Measurements from ENCODE around the gene MICU1. TPM values are rescaled to one million over a fixed set of nuclear protein-coding genes. Genes with fewer than 3 reads are reported as not detected.
A peak's percentile ranks its signal among the peaks of the same experiment; 100 is the strongest.
"Not testable (repeated sequence)": the region's sequence is repeated elsewhere in the genome, so short reads cannot be mapped to it uniquely, and the experiment has no call there.

MICU1 gene
- total RNA-seq, 2 donors from 2014 or later: 42.8 to 49.6 TPM

DNA sequence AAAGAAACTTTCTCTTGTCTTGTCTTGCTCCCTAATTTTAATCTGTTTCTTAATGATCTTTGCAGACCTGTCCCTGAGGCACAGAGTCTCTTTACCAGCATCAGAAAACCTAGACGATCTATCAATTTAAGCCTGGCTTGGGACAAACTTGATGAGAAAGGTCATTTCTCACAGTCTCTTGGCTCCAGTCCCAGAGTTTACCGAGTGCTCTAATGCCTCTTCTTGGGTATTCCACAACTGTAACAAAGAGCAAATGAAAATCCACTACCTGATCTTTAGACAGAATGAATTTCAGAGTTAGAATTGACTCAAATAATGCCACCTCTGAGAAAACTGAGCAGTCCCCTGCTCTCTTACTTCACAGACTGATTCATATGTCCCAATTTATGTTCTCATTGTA, 164.8 kb downstream of the MICU1 start:
- H3K36me3 Mint-ChIP-seq: no peaks in the 10 kb centered on the region

DNA sequence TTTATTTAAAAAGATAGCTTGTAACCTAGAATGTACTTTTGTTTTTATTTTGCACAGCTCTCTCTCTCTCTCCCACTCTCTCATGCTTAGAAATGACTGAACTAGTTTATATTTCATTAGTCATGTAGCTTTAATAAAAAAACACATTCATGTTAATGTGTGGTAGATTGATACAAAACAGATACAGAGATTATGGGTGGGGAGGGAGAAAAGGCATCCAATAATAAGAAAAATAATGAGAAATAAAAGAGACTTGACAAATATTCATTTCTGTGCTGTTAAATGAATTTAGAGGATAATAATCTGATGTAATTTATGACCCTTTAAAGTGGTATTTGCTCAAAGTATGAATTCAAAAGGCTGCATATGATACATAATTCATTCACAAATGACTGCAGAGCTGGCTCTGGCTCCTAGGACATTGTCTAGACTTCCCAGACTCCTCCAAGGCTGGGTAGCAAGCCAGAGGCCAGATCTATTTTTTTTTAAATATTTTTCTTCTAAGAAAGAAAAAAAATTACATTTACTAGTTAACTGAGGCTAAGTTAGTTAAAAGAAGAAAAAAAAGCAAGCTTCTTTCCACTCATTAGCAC, 165.5 kb downstream of the MICU1 start:
- Mint-ChIP-seq H3K9me3 (no peaks in the 10 kb centered on the region), H3K36me3 (no peaks in the 10 kb centered on the region), H3K27ac (no peak overlapping the region)
- no peak for ATAC-seq
- no peak for DNase-seq (ENCODE audit: low spot score in 2 of 2)

More for the DNA sequence above, 164.8 kb downstream of the MICU1 start:
- no peak overlapping the region for H3K27ac Mint-ChIP-seq
- DNase-seq (ENCODE audit: low spot score in 2 of 2) (no peak), ATAC-seq (peak in 1 of 2 donors; percentile 35)
- H3K9me3 Mint-ChIP-seq: no peaks in the 10 kb centered on the region

DNA sequence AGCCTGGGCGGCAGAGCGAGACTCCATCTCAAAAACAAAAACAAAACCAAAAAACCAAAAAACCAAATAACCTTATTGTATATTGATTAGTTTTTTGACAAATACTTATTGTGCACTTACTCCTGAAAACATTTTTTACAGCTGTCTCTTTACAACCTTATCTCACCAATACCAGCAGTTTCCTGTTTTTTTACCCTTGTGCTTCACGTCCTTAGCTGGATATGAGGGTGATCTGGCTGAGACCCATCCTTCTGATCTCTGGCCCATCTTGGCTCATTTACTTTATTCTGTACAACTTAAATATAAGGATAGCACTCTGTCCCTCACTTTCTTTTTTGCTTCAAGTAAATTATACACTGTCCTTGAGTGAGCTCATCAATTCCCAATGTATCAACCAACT, 166.6 kb downstream of the MICU1 start:
- no peak for DNase-seq (ENCODE audit: low spot score in 2 of 2)
- ATAC-seq: no peak
- Mint-ChIP-seq H3K27ac (no peak overlapping the region), H3K9me3 (no peaks in the 10 kb centered on the region), H3K36me3 (no peaks in the 10 kb centered on the region)

DNA sequence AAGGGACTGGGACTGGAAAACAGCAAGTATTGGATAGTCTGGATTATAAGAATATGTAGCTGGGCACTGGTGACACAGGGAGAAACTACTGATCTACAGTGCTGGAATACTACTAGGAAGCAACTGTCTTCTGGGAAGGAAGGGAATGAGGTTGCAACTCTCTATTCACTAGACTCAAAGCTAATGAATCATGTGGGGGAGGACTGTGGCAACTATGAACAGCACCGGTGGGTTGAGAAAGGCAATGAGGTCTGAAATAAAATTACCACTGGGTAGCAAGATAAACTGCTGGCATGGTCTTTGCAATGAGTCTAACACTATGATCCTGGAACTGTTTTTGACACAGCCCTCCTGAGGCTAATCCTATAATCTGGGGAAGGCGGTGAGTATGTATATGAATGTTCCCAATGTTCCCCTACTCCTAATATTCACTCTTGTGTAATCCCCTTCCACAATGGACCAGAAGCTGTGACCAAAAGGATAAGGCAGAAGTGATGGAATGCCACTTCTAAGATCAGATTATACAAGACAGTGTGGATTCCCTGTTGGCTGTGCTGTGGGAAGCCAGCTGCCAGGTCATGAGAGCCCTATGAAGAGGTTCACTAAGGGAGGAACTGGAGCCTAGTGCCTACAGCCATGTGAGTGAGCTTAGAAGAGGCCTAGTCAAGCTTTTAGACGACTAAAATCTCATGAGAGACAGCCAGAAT, 169.8 kb downstream of the MICU1 start:
- Mint-ChIP-seq H3K36me3 (no peaks in the 10 kb centered on the region), H3K9me3 (no peaks in the 10 kb centered on the region), H3K27ac (no peak overlapping the region)
- ATAC-seq (no peak), DNase-seq (ENCODE audit: low spot score in 2 of 2) (no peak)

DNA sequence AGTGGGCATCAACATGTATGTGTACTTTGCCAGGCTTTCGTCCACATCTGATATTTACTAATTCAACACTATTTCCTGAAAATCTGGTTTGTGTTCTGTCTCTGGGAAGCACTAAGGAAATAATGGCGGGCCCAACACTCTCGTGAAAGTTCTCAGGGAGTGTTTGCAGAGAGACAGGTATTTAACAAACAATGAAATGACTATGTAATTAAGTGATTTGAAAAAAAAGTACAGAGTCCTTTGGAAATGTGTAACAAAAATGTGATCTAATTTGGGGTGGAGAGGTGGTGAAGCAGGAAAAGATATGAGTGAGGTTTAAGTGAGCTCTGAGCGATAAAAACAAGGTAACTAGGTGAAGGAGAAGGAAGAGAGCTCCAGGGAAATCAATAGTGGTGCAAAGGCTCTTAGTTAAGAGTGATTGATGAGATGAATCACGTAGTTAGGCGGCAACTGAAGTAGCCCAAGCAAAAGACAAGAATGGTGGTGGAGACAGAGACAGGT, 175.9 kb downstream of the MICU1 start:
- Mint-ChIP-seq H3K9me3 (no peaks in the 10 kb centered on the region), H3K27ac (no peak overlapping the region), H3K36me3 (peaks cover 0 to 6% of the 10 kb centered on the region in 2 donors)
- DNase-seq (ENCODE audit: low spot score in 2 of 2): no peak
- no peak for ATAC-seq

DNA sequence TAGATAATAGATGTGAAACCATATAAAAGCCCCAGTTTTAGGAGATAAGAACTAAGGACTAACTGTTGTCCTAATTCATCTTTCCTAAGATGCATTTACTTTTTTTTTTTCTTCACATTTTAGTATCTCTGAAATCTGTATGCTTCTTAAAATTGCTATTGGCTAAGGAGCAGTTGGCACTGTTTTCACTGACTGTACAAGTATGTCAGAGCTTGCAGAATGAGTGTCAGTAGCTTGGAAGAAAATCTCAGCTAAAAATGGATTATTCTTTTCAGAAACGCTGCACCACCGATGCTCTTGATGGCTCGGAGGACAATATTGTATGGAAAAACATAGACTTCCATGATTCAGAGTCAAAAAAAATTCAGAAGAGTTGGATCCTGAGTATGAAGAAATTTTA, 180.0 kb downstream of the MICU1 start:
- Mint-ChIP-seq H3K9me3 (no peaks in the 10 kb centered on the region), H3K27ac (no peak overlapping the region), H3K36me3 (peaks cover 8 to 12% of the 10 kb centered on the region in 2 donors)
- no peak for DNase-seq (ENCODE audit: low spot score in 2 of 2)
- no peak for ATAC-seq

DNA sequence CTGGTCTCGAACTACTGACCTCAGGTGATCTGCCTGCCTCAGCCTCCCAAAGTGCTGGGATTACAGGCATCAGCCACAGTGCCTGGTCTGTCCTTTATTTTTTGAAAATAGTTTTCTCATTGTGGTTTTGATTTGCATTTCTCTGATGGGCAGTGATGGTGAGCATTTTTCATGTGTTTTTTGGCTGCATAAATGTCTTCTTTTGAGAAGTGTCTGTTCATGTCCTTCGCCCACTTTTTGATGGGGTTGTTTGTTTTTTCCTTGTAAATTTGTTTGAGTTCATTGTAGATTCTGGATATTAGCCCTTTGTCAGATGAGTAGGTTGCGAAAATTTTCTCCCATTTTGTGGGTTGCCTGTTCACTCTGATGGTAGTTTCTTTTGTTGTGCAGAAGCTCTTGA, 182.9 kb downstream of the MICU1 start:
- H3K9me3 Mint-ChIP-seq, ATAC-seq, H3K36me3 Mint-ChIP-seq: not testable (repeated sequence)

DNA sequence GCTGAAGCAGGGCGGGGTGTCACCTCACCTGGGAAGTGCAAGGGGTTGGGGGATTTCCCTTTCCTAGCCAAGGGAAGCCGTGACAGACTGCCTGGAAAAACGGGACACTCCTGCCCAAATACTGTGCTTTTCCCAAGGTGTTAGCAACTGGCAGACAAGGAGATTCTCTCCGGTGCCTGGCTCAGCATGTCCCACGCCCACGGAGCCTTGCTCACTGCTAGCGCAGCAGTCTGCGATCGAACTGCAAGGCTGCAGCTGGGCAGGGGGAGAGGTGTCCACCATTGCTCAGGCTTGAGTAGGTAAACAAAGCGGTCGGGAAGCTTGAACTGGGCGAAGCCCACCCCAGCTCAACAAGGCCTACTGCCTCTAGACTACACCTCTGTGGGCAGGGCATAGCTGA, 190.3 kb downstream of the MICU1 start:
- Mint-ChIP-seq H3K36me3 (no peaks in the 10 kb centered on the region), H3K27ac (no peak overlapping the region), H3K9me3 (no peaks in the 10 kb centered on the region)
- no peak for ATAC-seq
- DNase-seq (ENCODE audit: low spot score in 2 of 2): no peak

More for the DNA sequence above, 182.9 kb downstream of the MICU1 start:
- H3K27ac Mint-ChIP-seq; DNase-seq (ENCODE audit: low spot score in 2 of 2): not testable (repeated sequence)

DNA sequence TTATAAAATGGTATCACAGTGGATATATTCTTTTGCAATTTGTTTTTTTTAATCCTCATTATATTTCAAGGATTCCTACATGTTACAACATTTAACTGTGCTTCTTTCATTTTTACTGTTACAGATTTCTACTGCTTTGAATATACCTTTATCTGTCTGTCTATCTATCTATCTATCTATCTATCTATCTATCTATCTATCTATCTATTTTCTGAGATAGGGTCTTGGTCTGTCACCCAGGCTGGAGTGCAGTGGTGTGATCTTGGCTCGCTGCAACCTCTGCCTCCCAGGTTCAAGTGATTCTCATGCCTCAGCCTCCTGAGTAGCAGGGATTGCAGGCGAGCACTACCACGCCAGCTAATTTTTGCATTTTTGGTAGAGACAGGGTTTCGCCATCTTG, 194.9 kb downstream of the MICU1 start:
- not testable (repeated sequence) for H3K27ac Mint-ChIP-seq; ATAC-seq; H3K36me3 Mint-ChIP-seq; DNase-seq (ENCODE audit: low spot score in 2 of 2); H3K9me3 Mint-ChIP-seq

DNA sequence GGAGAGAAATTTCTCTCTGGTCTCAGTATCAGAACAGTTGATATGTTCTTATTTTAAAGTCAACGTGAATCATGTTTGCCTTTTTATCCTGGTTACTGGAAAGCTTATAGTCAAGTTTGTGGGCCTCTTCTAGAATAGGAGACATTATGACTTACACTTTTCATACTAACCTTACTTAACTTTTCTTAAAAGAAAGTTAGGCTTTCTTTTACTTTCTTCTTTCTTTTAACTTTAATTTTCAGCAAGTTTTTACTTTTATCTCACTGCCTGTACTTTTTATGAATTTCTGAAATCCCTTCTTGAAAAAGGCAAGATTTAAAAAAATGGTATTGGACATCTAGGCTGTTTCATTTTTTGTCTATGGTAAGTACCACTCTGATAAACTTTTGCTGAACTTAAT, 195.9 kb downstream of the MICU1 start:
- ATAC-seq (no peak), DNase-seq (ENCODE audit: low spot score in 2 of 2) (no peak)
- Mint-ChIP-seq H3K36me3 (no peaks in the 10 kb centered on the region), H3K27ac (no peak overlapping the region), H3K9me3 (no peaks in the 10 kb centered on the region)

DNA sequence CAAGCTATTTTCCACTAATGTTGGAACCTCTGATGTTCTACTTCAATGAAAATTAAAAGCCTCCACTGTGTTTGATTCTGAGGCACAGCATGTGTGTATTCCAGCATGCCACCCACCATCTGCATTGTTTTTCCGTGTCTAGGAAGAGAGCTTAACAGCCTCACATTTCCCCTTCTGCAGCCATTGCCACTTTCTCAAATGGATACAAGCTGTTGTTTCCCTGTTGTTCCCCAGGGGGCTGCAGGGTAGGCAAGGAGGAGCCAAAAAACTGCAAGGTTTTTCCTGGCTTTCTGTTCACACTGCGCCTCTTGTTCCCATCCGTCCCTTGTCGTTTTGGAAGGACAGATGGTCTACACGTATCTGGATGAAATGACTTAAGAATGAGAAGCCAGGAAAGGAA, 198.9 kb downstream of the MICU1 start:
- DNase-seq (ENCODE audit: low spot score in 2 of 2) (no peak), ATAC-seq (no peak)
- peaks cover 0 to 4% of the 10 kb centered on the region in 2 donors for H3K9me3 Mint-ChIP-seq
- peaks cover 13% of the 10 kb centered on the region in 2 donors for H3K36me3 Mint-ChIP-seq
- H3K27ac Mint-ChIP-seq: peak overlapping the region in 1 of 2 donors; percentile 26

DNA sequence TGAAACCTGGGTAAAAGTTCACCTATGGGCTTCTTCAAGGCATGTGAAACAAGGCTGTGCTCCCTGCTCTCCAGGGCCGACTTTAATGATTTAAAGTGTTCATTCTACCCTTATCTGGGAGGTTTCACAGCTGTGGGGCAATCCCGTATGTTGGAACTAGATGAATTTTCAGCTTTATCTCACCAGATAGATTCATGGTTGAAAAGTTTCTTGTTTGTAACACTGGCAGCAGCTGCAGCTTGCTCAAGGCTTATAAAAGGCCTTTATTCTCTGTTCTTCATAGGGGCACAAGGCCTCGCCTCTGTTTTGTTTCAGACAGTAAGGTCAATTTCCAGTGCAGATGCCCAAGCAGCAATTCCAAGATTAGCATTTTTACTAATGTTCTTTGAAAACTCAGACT, 200.7 kb downstream of the MICU1 start:
- H3K9me3 Mint-ChIP-seq: peaks cover 0 to 4% of the 10 kb centered on the region in 2 donors
- no peak for ATAC-seq
- peaks cover 18 to 19% of the 10 kb centered on the region in 2 donors for H3K36me3 Mint-ChIP-seq
- H3K27ac Mint-ChIP-seq: no peak overlapping the region
- DNase-seq (ENCODE audit: low spot score in 2 of 2): no peak

DNA sequence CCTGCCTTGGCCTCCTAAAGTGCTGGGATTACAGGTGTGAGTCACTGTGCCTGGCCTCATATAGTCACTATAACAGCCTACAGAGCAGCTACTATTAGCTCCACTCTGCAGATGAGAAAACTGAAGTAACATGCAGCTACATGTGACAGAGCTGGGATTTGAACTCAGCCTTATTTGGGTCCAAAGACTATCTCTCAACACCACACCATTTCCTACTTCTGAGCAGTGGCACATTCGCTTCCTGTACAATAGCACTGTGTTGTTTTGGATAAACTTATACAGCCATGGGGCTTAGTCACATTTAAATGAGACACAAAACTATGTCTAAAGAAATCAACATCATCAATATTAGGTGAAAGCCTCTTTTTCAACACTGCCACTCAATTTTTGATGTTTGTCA, 201.3 kb downstream of the MICU1 start:
- Mint-ChIP-seq H3K9me3 (peaks cover 0 to 4% of the 10 kb centered on the region in 2 donors), H3K36me3 (peaks cover 18 to 19% of the 10 kb centered on the region in 2 donors), H3K27ac (no peak overlapping the region)
- no peak for ATAC-seq
- no peak for DNase-seq (ENCODE audit: low spot score in 2 of 2)

DNA sequence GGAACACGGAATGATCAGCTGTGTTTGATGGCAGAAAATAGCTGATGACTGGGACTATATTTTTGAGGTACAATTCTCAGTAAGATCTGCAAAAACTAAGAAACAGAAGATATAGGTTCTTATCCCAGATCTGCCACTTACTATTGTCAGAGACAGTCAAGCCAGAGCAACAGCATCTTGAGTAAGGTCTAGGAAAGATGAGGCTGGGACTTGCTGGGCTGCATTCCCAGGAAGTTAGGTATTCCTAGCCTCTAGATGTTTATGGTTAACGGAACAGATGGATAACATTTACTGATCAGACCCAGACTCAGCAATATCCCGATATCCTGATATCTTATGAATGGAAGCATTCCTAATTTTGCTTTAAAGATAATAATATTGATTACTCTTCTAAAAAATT, 202.5 kb downstream of the MICU1 start:
- H3K27ac Mint-ChIP-seq: no peak overlapping the region
- DNase-seq (ENCODE audit: low spot score in 2 of 2) (no peak), ATAC-seq (no peak)
- H3K9me3 Mint-ChIP-seq: peaks cover 0 to 4% of the 10 kb centered on the region in 2 donors
- H3K36me3 Mint-ChIP-seq: peaks cover 18 to 19% of the 10 kb centered on the region in 2 donors

DNA sequence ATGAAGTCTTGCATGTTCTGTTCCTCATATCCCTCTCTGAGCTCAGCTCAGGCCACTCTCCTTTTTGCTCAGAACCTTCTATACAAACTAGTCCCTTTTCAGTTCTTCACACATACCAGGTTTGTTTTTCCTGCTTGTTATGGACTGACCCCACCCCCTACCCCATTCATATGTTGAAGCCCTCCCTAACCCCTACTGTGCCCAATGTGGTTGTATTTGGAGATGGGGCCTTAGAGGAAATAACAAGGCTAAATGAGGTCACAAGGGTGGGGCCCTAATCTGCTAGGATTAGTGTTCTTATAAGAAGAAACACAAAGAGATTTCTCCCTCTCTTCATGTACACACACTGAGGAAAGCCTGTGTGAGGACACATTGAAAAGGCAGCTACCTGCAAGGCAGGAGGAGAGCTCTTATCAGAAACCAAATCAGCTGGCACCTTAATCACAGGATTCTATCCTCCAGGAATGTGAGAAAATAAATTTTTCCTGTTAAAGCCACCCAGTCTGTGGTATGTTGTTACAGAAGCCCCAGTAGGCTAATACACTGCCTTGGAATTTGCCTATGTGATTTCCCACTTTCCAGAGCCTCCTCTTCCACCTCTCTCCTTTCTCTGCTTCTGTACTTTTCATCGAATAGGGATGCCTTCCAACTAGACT, 203.9 kb downstream of the MICU1 start:
- DNase-seq (ENCODE audit: low spot score in 2 of 2) (no peak), ATAC-seq (no peak)
- Mint-ChIP-seq H3K27ac (no peak overlapping the region), H3K36me3 (peaks cover 18 to 19% of the 10 kb centered on the region in 2 donors), H3K9me3 (peaks cover 0 to 4% of the 10 kb centered on the region in 2 donors)

DNA sequence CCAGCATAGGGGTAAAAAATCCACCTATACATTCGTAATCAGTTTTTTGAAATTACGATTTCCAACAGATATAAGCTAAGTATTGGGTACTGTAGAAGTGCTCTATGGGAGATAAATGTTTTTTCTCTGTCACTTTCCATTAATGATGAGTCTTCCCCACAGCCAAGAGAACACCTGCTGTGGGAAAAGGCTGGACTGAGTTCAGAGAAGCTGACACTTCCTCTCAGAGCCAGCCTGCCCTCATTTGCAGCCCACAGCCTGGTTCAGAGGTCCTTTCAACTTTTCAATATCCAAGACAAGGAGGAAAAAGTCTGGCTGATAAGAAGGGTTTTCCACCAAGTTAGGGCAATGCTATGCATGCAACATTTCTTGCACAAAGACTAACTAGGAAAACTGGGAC, 206.6 kb downstream of the MICU1 start:
- H3K27ac Mint-ChIP-seq: no peak overlapping the region
- no peak for ATAC-seq
- H3K9me3 Mint-ChIP-seq: peaks cover 4 to 8% of the 10 kb centered on the region in 2 donors
- peaks cover 18 to 19% of the 10 kb centered on the region in 2 donors for H3K36me3 Mint-ChIP-seq
- DNase-seq (ENCODE audit: low spot score in 2 of 2): no peak

DNA sequence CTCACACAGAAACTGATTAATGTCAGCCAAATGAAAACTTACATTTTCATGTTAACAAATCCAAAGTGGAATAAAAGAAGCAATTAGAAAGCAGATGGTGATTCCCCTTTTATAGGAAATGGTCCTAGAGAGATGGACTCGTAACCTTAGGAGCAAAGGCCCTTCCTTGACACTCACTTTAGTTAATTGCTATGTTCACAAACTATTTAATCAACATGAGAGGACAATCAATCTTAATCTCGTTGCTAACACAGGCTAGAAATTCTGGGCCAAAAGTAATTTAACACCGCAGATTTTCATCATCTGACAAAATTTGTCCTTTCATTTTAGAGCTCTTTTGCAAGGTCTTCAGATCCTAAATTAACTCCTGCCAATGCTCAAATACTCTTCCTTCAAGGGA, 207.2 kb downstream of the MICU1 start:
- Mint-ChIP-seq H3K27ac (no peak overlapping the region), H3K36me3 (peaks cover 18 to 19% of the 10 kb centered on the region in 2 donors), H3K9me3 (peaks cover 4 to 8% of the 10 kb centered on the region in 2 donors)
- no peak for DNase-seq (ENCODE audit: low spot score in 2 of 2)
- ATAC-seq: no peak
